ENCODE results near the gene BCL2L14. TPM values are rescaled to one million over a fixed set of nuclear protein-coding genes. Genes with fewer than 3 reads are reported as not detected.

The BCL2L14 gene, protein sequence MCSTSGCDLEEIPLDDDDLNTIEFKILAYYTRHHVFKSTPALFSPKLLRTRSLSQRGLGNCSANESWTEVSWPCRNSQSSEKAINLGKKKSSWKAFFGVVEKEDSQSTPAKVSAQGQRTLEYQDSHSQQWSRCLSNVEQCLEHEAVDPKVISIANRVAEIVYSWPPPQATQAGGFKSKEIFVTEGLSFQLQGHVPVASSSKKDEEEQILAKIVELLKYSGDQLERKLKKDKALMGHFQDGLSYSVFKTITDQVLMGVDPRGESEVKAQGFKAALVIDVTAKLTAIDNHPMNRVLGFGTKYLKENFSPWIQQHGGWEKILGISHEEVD
- not detected in 2 replicates for total RNA-seq

GRCh38 chr12:12070674-12071656 is at the start of gene BCL2L14:
BCL2L14 (plus strand) TSS chr12:12070939; CDS start chr12:12079306, 8,367 bp downstream.
- DNase-seq (ENCODE audit: extremely low read depth, low read depth, low spot score): no peak

GRCh38 chr12:12022306-12022936 is 48.3 kb upstream of the BCL2L14 start:
- no peak for DNase-seq (ENCODE audit: extremely low read depth, low read depth, low spot score)

DNA sequence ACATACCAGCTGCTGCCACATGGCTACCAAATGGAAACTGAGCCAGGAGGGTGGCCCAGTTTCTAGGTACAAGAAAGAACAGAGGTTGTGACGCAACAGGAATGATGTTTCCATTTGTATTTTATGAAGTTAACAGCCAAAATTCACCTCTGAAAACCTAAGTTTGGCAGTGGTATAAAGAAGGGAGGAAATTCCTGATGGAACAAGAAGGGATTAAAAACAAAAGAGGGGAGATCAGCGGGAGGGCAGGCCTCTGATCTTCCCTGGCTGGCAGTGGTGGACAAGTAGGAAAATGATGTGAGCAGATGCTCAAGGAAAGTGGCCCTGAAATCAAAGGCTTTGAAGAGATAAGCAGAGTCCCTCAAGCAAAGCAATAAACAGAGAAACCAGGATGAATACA is 47.3 kb upstream of the BCL2L14 start:
- DNase-seq (ENCODE audit: extremely low read depth, low read depth, low spot score): no peak

GRCh38 chr12:12024911-12025682 is 45.6 kb upstream of the BCL2L14 start:
- no peak for DNase-seq (ENCODE audit: extremely low read depth, low read depth, low spot score)

- DNase-seq (ENCODE audit: extremely low read depth, low read depth, low spot score): no peak
These were observed 44.8 kb upstream of the BCL2L14 start for GRCh38 chr12:12025799-12026386.

GRCh38 chr12:12028668-12029402 is 41.9 kb upstream of the BCL2L14 start:
- no peak for DNase-seq (ENCODE audit: extremely low read depth, low read depth, low spot score)

DNA sequence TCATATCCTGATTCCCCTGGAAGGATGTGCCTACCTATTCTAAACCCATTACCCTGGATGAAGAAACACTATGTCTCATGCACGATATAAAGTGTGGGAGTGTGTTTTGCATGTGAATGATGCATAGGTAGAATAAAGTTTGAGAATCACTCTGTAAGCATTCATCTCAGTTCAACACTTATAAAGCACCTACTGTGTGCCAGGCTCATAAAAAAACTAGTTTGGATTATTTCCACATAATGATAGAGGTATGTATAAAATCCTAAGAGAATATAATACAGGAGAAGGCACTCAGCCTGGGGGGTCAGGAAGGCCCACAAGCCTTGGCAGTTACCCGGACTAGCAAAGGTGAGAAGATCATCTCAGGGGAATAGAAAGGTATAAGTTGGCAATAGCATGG is 41.1 kb upstream of the BCL2L14 start:
- DNase-seq (ENCODE audit: extremely low read depth, low read depth, low spot score): no peak

DNA sequence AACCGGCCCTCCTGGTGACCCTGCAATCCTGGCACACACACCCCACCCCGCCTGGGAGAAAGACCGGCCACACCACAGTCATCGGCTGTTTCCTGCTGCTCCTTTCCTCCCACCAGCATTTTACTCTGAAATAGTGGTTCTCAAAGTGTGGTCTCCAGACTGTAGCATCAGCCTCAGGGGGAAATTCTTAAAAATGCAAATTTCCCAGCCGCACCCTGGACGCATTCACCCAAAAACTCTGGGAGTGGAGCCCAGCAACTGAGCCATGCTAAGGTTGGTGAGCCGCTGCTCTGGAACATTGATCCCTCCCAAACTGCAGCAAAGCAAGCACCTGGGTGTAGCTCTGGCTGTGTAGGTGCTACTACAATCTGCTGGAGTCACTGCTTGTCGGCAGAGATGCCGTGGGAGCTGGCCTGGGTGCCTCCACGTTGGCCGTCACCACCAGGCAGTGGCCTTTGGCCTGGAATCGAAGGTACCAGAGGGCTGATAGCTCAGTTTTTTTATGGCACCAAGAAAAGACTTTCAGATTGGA is 38.4 kb upstream of the BCL2L14 start:
- no peak for DNase-seq (ENCODE audit: extremely low read depth, low read depth, low spot score)

- DNase-seq (ENCODE audit: extremely low read depth, low read depth, low spot score): peak; percentile 88
These were observed 37.6 kb upstream of the BCL2L14 start for GRCh38 chr12:12032851-12033797.

DNA sequence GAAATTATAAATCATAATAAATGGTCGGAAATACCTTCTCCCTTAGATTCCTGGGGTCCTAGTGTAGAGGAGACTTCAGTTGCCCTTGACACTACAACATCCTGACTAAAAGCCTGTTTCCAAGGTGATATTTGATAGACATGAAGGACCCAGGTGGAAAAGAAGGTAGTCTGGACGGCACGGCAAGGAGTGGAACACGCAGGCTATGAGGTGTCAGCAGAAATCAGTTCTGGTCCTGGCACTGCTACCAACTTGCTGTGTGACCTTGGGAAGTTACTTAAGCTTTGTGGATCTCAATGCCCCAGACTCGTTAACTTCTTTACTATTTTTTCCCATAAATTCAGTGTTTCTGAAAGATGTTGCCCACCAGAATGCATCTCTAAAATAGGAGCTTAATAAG is 36.9 kb upstream of the BCL2L14 start:
- DNase-seq (ENCODE audit: extremely low read depth, low read depth, low spot score): no peak

GRCh38 chr12:12034344-12034743 is 36.4 kb upstream of the BCL2L14 start:
- DNase-seq (ENCODE audit: extremely low read depth, low read depth, low spot score): no peak

GRCh38 chr12:12035229-12035628 is 35.5 kb upstream of the BCL2L14 start:
- no peak for DNase-seq (ENCODE audit: extremely low read depth, low read depth, low spot score)

DNA sequence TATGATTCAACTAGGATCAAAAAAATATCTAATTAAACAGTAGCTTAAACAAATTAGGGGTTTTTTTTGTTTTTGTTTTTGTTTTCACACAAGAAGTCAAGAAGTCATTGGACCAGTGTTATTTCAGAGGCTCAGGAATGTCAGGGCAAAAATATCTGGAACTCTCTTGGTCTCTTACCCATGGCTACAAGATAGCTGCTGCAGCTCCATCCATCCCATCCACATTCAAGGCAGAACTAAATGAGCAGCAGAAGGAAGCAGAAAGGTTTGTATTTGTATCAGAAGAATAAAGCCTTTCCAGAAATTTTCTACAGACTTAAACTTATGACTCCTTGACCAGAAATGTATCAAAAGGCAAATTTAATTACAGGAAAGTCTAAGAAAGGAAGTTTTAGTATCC is 33.8 kb upstream of the BCL2L14 start:
- no peak for DNase-seq (ENCODE audit: extremely low read depth, low read depth, low spot score)

- no peak for DNase-seq (ENCODE audit: extremely low read depth, low read depth, low spot score)
These were observed 30.8 kb upstream of the BCL2L14 start for GRCh38 chr12:12039897-12040296.

- no peak for DNase-seq (ENCODE audit: extremely low read depth, low read depth, low spot score)
These were observed 24.3 kb upstream of the BCL2L14 start for GRCh38 chr12:12046401-12046800.

DNA sequence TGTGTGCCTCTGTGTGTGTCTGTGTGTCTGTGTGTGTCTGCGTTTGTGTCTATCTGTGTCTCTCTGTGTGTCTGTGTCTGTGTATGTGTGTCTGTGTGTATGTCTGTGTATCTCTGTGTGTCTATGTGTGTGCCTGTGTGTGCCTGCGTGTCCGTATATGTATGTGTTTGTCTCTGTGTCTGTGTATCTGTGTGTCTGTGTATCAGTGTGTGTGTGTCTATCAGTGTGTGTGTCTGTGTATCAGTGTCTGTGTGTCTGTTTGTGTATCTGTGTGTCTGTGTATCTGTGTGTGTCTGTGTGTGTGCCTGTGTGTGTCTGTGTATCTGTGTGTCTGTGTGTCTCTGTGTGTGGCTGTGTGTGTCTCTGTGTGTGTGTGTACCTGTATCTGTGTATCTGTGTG is 23.1 kb upstream of the BCL2L14 start:
- DNase-seq (ENCODE audit: extremely low read depth, low read depth, low spot score): no peak

DNA sequence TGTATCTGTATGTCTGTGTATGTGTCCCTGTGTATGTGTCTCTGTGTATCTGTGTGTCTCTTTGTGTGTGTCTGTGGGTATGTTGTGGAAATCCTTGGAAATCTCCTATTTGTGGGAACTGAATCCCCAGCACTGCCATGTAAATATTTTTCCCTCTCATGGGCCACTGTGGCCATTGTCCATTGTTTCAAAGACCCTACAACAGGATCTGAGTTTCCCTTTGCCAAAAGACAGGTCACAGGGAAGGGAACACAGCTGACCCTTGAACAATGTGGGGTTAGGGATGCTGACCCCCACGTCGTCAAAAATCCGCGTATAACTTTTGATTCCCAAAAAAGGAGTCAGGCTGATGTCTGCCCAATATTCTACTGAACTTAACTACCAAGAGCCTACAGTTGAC is 22.5 kb upstream of the BCL2L14 start:
- DNase-seq (ENCODE audit: extremely low read depth, low read depth, low spot score): no peak

DNA sequence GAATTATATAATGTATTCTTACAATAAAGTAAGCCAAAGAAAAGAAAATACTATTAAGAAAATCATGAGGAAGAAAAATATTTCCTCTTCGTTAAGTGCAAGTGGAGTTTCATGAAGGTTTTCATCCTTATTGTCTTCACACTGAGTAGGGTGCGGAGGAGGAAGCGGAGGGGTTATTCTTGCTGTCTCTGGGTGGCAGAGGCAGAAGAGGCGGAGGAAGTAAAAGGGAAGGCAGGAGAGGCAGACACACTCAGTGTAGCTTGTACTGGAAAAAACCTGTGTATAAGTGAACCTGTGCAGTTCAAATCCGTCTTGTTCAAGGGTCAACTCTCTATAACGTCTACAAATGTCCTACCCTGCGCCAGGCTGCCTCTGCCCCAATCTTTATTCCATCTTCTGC is 22.0 kb upstream of the BCL2L14 start:
- no peak for DNase-seq (ENCODE audit: extremely low read depth, low read depth, low spot score)
